ENCODE measurements around the gene GCNT2.
"Not testable (repeated sequence)": the region's sequence is repeated elsewhere in the genome, so short reads cannot be mapped to it uniquely, and the experiment has no call there.

GCNT2 gene

GRCh38 chr6:10599046-10599445 is 77.9 kb downstream of the GCNT2 start:
- H3K4me3 ChIP-seq (ENCODE audit: control insufficient read depth, low read depth, low read length), result no peak overlapping the region
- DNase-seq (ENCODE audit: low read depth), result no peak
- TF ChIP-seq CTCF (IDR thresholded peaks at IDR 0.05; ENCODE audit: control insufficient read depth, insufficient read depth, low read depth, low read length, missing control alignments), result no peak

- not testable (repeated sequence) for DNase-seq (ENCODE audit: low read depth); H3K4me3 ChIP-seq (ENCODE audit: control insufficient read depth, low read depth, low read length)
Observed at GRCh38 chr6:10600681-10601080, 79.5 kb downstream of the GCNT2 start.

GRCh38 chr6:10603219-10603618 is 82.1 kb downstream of the GCNT2 start:
- TF ChIP-seq CTCF (IDR thresholded peaks at IDR 0.05; ENCODE audit: control insufficient read depth, insufficient read depth, low read depth, low read length, missing control alignments), result no peak
- DNase-seq (ENCODE audit: low read depth), result no peak

GRCh38 chr6:10609038-10609437 is 87.9 kb downstream of the GCNT2 start:
- DNase-seq (ENCODE audit: low read depth), result no peak
- no peak for TF ChIP-seq CTCF (IDR thresholded peaks at IDR 0.05; ENCODE audit: control insufficient read depth, insufficient read depth, low read depth, low read length, missing control alignments)

More at GRCh38 chr6:10603219-10603618, 82.1 kb downstream of the GCNT2 start:
- H3K4me3 ChIP-seq (ENCODE audit: control insufficient read depth, low read depth, low read length), result no peak overlapping the region

GRCh38 chr6:10610289-10610688 is 89.1 kb downstream of the GCNT2 start:
- no peak for TF ChIP-seq CTCF (IDR thresholded peaks at IDR 0.05; ENCODE audit: control insufficient read depth, insufficient read depth, low read depth, low read length, missing control alignments)
- H3K4me3 ChIP-seq (ENCODE audit: control insufficient read depth, low read depth, low read length), result no peak overlapping the region
- DNase-seq (ENCODE audit: low read depth), result no peak

More at GRCh38 chr6:10609038-10609437, 87.9 kb downstream of the GCNT2 start:
- no peak overlapping the region for H3K4me3 ChIP-seq (ENCODE audit: control insufficient read depth, low read depth, low read length)

- no peak overlapping the region for H3K4me3 ChIP-seq (ENCODE audit: control insufficient read depth, low read depth, low read length)
- no peak for TF ChIP-seq CTCF (IDR thresholded peaks at IDR 0.05; ENCODE audit: control insufficient read depth, insufficient read depth, low read depth, low read length, missing control alignments)
- no peak for DNase-seq (ENCODE audit: low read depth)
Observed at GRCh38 chr6:10612161-10612560, 91.0 kb downstream of the GCNT2 start.

GRCh38 chr6:10613077-10613476 is 91.9 kb downstream of the GCNT2 start:
- H3K4me3 ChIP-seq (ENCODE audit: control insufficient read depth, low read depth, low read length), result no peak overlapping the region
- no peak for TF ChIP-seq CTCF (IDR thresholded peaks at IDR 0.05; ENCODE audit: control insufficient read depth, insufficient read depth, low read depth, low read length, missing control alignments)
- DNase-seq (ENCODE audit: low read depth), result no peak

All from AG09309 (cell line).